ENCODE measurements around the gene AKAP12.

DNA sequence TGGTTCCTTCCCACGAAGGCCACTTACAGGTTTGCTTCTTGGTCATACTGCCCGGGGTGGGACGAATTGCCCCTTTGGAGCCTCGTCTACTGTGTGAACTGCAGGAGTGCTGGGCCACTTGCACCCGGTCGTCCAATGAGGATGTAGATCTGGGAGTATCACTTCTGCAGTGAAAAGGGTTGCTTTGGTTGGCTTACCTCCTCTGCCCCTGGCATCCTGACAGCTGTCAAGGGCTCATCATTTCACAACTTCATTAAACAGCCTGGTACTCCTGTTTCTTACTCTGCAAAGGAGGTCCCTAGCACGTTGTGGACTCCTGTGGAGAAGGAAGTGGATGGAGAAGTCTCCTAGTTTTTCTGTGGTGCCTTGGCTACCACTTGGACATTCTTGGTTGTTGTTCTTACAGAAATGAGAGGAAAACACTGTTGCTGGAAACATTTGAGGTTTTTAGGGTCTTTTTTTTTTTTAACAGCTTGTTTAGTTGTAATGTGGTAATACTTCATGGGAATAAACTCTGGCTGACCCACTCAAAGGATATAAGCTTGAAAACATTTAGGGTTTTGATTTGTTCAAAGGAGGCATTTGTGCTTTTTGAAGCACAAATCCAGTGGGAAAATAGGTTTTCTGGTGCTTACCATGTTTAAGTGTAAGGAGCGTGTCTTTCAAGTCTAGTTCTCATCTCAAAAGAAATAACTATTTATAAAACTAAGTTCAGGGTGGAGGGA is 60.7 kb downstream of the AKAP12 start:
- TF ChIP-seq, protein P1, sequence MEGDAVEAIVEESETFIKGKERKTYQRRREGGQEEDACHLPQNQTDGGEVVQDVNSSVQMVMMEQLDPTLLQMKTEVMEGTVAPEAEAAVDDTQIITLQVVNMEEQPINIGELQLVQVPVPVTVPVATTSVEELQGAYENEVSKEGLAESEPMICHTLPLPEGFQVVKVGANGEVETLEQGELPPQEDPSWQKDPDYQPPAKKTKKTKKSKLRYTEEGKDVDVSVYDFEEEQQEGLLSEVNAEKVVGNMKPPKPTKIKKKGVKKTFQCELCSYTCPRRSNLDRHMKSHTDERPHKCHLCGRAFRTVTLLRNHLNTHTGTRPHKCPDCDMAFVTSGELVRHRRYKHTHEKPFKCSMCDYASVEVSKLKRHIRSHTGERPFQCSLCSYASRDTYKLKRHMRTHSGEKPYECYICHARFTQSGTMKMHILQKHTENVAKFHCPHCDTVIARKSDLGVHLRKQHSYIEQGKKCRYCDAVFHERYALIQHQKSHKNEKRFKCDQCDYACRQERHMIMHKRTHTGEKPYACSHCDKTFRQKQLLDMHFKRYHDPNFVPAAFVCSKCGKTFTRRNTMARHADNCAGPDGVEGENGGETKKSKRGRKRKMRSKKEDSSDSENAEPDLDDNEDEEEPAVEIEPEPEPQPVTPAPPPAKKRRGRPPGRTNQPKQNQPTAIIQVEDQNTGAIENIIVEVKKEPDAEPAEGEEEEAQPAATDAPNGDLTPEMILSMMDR (conservative IDR thresholded peaks at IDR 0.05; ENCODE audit: low read depth, low read length), result no peak
- TF ChIP-seq EZH2 (IDR thresholded peaks at IDR 0.05; ENCODE audit: low read length, unreplicated experiment), result no peak

Data from PC-3 (cell line).